GM12878 (cell line): ENCODE data around the gene C18orf63. TPM values are rescaled to one million over a fixed set of nuclear protein-coding genes. Genes with fewer than 3 reads are reported as not detected.

Experiments used
- BACH1 ChIP-seq: fragments of 450-650 bp; IDR thresholded peaks from 2 replicates; pipeline ENCODE4 v1.6.1; 2017; ENCODE audit warnings: mild to moderate bottlenecking, borderline replicate concordance
- CHD4 ChIP-seq: fragments of 200-600 bp; sonication (generic); IDR thresholded peaks from 2 replicates; pipeline ENCODE4 v1.6.1; 2016; ENCODE audit warnings: mild to moderate bottlenecking
- CREB1 ChIP-seq: IDR thresholded peaks from 2 replicates; pipeline ENCODE4 v1.6.1; 2012; ENCODE audit warnings: low read depth, mild to moderate bottlenecking, inconsistent platforms
- HCFC1 ChIP-seq: fragments of 150-350 bp; IDR thresholded peaks from 2 replicates; pipeline ENCODE4 v1.6.1; 2014; ENCODE audit warnings: low read length
- KAT2A ChIP-seq: conservative IDR thresholded peaks from 2 replicates; pipeline ENCODE4 v1.6.1; 2011; ENCODE audit warnings: low read depth, low read length; ENCODE audit not compliant: control insufficient read depth
- MEF2A ChIP-seq: IDR thresholded peaks from 2 replicates; pipeline ENCODE4 v1.6.1; 2011; ENCODE audit warnings: low read depth, mild to moderate bottlenecking, low read length, moderate library complexity; ENCODE audit not compliant: insufficient read depth
- MYB ChIP-seq: fragments of 150-350 bp; IDR thresholded peaks from 2 replicates; pipeline ENCODE4 v1.6.1; 2014; ENCODE audit warnings: mild to moderate bottlenecking, low read depth, low read length, borderline replicate concordance
- NRF1 ChIP-seq: conservative IDR thresholded peaks from 2 replicates; pipeline ENCODE4 v1.6.1; 2011; ENCODE audit warnings: mild to moderate bottlenecking, low read depth, low read length, improper control_type of control experiment
- SIN3A ChIP-seq: IDR thresholded peaks from 2 replicates; pipeline ENCODE4 v1.6.1; 2012; ENCODE audit warnings: low read depth, low read length, improper control_type of control experiment
- SMAD5 ChIP-seq: IDR thresholded peaks from 2 replicates; pipeline ENCODE4 v1.6.1; 2016; ENCODE audit warnings: antibody characterized with exemption, low read depth
- SUZ12 ChIP-seq: fragments of 200-600 bp; sonication (generic); IDR thresholded peaks from one replicate; pipeline ENCODE4 v1.6.1; 2018; ENCODE audit warnings: antibody characterized with exemption, mild to moderate bottlenecking; ENCODE audit not compliant: unreplicated experiment
- TCF12 ChIP-seq: IDR thresholded peaks from 2 replicates; pipeline ENCODE4 v1.6.1; 2011; ENCODE audit warnings: low read depth, mild to moderate bottlenecking, low read length
- ZNF217 ChIP-seq: fragments of 450-650 bp; IDR thresholded peaks from 2 replicates; pipeline ENCODE4 v1.6.1; 2017; ENCODE audit warnings: antibody characterized with exemption, mild to moderate bottlenecking
- polyA plus RNA-seq, 11 experiments: library from polyadenylated mRNA; depleted of rRNA in 4 of 11; unstranded in 6 of 11; stranded (reverse) in 5 of 11; fragments of >200 nt; fragmentation: Nextera tagmentation in 4 of 11; fragmentation: Illumina TruSeq in 1 of 11; extraction: Ambion mirVana in 4 of 11; extraction: Trizol in 1 of 11; gene quantifications; 1 replicate in 1 of 11; 2 replicates in 10 of 11; pipeline versions ENCODE4 v1.2.1 to v1.2.3, GENCODE V29; 2011 to 2016; ENCODE audit warnings: inconsistent platforms in 2 of 11, missing spikeins in 2 of 11, low read depth in 1 of 11
- total RNA-seq, 4 experiments: library from RNA; depleted of rRNA in 3 of 4; stranded (reverse); fragments of >200 nt in 3 of 4; fragmentation: Illumina TruSeq in 1 of 4; extraction: Trizol in 1 of 4; gene quantifications; 2 replicates each; pipeline versions ENCODE4 v1.2.1 to v1.2.3, GENCODE V29; 2013 to 2021
- TF ChIP-seq, protein P1 (sequence below): fragments of 450-650 bp; formaldehyde crosslinking; IDR thresholded peaks from 2 replicates; pipeline ENCODE4 v1.5.0; 2022; ENCODE audit warnings: mild to moderate bottlenecking, missing genetic modification characterization
- TF ChIP-seq, protein P2 (sequence below): fragments of 150-350 bp; IDR thresholded peaks from 2 replicates; pipeline ENCODE4 v1.6.1; 2014; ENCODE audit warnings: mild to moderate bottlenecking, low read depth, low read length
- TF ChIP-seq, protein P3 (sequence below): IDR thresholded peaks from 2 replicates; pipeline ENCODE4 v1.6.1; 2012; ENCODE audit warnings: improper control_type of control experiment, low read depth, low read length; ENCODE audit not compliant: insufficient replicate concordance
- TF ChIP-seq, protein P4 (sequence below): fragments of 450-650 bp; IDR thresholded peaks from 2 replicates; pipeline ENCODE4 v1.6.1; 2018; ENCODE audit warnings: mild to moderate bottlenecking, low read depth, moderate library complexity; ENCODE audit not compliant: partially characterized antibody

The C18orf63 gene
- total and polyA plus RNA-seq, 10 of the 15 experiments (the other 5 are each of a cell fraction or from before 2014, with no cell fraction given) = not detected

DNA sequence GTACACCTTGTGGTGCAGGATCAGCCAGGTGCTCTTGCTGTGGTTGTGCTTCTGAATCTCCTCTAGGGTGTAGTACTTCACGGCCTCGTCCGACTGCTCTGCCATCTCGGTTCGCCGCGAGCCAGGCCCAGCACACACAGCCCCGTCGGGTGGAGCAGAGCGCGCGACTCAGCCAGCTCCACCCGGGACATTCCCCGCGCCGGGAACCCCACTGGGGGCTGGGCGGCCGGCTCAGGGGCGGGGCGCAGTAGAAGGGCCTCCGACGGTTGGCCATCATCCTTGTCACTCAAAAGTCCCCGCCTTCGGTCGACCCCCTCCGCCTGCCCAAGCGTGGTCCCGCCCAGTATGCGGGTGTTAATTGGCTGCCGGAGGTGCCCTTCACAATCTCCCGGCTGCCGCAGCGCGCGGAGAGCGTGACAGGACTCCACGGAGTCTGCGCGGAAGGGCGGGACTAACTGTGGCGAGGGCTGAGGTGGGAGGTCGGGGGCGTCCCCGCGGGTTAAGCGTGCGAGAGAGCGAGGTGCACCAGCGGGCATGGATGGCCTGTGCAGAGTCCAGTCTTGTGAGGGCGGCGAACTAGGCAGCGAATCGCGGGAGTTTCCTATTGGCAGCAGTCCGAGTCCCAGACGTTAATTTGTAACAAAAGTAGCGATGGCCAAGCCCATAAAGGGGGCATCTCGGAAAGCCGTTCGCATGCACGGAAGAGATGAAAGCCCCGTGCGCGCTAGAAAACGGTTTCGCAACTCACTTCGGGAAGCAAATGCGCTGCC is 23.7 kb upstream of the C18orf63 start, which contains the start of gene CYB5A (continued):
- TF ChIP-seq, protein P1, sequence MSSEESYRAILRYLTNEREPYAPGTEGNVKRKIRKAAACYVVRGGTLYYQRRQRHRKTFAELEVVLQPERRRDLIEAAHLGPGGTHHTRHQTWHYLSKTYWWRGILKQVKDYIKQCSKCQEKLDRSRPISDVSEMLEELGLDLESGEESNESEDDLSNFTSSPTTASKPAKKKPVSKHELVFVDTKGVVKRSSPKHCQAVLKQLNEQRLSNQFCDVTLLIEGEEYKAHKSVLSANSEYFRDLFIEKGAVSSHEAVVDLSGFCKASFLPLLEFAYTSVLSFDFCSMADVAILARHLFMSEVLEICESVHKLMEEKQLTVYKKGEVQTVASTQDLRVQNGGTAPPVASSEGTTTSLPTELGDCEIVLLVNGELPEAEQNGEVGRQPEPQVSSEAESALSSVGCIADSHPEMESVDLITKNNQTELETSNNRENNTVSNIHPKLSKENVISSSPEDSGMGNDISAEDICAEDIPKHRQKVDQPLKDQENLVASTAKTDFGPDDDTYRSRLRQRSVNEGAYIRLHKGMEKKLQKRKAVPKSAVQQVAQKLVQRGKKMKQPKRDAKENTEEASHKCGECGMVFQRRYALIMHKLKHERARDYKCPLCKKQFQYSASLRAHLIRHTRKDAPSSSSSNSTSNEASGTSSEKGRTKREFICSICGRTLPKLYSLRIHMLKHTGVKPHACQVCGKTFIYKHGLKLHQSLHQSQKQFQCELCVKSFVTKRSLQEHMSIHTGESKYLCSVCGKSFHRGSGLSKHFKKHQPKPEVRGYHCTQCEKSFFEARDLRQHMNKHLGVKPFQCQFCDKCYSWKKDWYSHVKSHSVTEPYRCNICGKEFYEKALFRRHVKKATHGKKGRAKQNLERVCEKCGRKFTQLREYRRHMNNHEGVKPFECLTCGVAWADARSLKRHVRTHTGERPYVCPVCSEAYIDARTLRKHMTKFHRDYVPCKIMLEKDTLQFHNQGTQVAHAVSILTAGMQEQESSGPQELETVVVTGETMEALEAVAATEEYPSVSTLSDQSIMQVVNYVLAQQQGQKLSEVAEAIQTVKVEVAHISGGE (CRISPR knock-in tag) = no peak
- TF ChIP-seq SIN3A (no peak), SUZ12 (no peak), SMAD5 (0 out of 2 replicates have a peak, but pooled peaks have one; percentile 44), CHD4 (no peak), TCF12 (no peak), CREB1 (peak; percentile 79), MEF2A (no peak), NRF1 (peak; percentile 38; the same call in 1 of the 2 replicates), MYB (no peak), BACH1 (peak; percentile 83; the same call in 1 of the 2 replicates), ZNF217 (no peak), KAT2A (no peak), HCFC1 (peak; percentile 36; the same call in 1 of the 2 replicates)
- TF ChIP-seq, protein P2, sequence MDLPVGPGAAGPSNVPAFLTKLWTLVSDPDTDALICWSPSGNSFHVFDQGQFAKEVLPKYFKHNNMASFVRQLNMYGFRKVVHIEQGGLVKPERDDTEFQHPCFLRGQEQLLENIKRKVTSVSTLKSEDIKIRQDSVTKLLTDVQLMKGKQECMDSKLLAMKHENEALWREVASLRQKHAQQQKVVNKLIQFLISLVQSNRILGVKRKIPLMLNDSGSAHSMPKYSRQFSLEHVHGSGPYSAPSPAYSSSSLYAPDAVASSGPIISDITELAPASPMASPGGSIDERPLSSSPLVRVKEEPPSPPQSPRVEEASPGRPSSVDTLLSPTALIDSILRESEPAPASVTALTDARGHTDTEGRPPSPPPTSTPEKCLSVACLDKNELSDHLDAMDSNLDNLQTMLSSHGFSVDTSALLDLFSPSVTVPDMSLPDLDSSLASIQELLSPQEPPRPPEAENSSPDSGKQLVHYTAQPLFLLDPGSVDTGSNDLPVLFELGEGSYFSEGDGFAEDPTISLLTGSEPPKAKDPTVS = no peak
- TF ChIP-seq, protein P3, sequence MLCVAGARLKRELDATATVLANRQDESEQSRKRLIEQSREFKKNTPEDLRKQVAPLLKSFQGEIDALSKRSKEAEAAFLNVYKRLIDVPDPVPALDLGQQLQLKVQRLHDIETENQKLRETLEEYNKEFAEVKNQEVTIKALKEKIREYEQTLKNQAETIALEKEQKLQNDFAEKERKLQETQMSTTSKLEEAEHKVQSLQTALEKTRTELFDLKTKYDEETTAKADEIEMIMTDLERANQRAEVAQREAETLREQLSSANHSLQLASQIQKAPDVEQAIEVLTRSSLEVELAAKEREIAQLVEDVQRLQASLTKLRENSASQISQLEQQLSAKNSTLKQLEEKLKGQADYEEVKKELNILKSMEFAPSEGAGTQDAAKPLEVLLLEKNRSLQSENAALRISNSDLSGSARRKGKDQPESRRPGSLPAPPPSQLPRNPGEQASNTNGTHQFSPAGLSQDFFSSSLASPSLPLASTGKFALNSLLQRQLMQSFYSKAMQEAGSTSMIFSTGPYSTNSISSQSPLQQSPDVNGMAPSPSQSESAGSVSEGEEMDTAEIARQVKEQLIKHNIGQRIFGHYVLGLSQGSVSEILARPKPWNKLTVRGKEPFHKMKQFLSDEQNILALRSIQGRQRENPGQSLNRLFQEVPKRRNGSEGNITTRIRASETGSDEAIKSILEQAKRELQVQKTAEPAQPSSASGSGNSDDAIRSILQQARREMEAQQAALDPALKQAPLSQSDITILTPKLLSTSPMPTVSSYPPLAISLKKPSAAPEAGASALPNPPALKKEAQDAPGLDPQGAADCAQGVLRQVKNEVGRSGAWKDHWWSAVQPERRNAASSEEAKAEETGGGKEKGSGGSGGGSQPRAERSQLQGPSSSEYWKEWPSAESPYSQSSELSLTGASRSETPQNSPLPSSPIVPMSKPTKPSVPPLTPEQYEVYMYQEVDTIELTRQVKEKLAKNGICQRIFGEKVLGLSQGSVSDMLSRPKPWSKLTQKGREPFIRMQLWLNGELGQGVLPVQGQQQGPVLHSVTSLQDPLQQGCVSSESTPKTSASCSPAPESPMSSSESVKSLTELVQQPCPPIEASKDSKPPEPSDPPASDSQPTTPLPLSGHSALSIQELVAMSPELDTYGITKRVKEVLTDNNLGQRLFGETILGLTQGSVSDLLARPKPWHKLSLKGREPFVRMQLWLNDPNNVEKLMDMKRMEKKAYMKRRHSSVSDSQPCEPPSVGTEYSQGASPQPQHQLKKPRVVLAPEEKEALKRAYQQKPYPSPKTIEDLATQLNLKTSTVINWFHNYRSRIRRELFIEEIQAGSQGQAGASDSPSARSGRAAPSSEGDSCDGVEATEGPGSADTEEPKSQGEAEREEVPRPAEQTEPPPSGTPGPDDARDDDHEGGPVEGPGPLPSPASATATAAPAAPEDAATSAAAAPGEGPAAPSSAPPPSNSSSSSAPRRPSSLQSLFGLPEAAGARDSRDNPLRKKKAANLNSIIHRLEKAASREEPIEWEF = no peak
- TF ChIP-seq, protein P4, sequence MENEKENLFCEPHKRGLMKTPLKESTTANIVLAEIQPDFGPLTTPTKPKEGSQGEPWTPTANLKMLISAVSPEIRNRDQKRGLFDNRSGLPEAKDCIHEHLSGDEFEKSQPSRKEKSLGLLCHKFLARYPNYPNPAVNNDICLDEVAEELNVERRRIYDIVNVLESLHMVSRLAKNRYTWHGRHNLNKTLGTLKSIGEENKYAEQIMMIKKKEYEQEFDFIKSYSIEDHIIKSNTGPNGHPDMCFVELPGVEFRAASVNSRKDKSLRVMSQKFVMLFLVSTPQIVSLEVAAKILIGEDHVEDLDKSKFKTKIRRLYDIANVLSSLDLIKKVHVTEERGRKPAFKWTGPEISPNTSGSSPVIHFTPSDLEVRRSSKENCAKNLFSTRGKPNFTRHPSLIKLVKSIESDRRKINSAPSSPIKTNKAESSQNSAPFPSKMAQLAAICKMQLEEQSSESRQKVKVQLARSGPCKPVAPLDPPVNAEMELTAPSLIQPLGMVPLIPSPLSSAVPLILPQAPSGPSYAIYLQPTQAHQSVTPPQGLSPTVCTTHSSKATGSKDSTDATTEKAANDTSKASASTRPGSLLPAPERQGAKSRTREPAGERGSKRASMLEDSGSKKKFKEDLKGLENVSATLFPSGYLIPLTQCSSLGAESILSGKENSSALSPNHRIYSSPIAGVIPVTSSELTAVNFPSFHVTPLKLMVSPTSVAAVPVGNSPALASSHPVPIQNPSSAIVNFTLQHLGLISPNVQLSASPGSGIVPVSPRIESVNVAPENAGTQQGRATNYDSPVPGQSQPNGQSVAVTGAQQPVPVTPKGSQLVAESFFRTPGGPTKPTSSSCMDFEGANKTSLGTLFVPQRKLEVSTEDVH = no peak
